Midbrain (tissue), 1 donor: ENCODE results near the gene ERP44.
"Not testable (repeated sequence)": the region's sequence is repeated elsewhere in the genome, so short reads cannot be mapped to it uniquely, and the experiment has no call there.

Source experiments
- DNase-seq: peaks from one replicate; lab custom pipeline; 2025; lab: John Stamatoyannopoulos, UW

Gene ERP44

GRCh38 chr9:100098887-100099721 is at the start of gene ERP44, which contains the start of gene INVS:
Gene ERP44 (minus strand): TSS chr9:100099000. CDS start chr9:100098840, 160 bp downstream.
Gene INVS (plus strand): TSS chr9:100099243. CDS start chr9:100104522, 5,279 bp downstream.
- peak; percentile 100 for DNase-seq

DNA sequence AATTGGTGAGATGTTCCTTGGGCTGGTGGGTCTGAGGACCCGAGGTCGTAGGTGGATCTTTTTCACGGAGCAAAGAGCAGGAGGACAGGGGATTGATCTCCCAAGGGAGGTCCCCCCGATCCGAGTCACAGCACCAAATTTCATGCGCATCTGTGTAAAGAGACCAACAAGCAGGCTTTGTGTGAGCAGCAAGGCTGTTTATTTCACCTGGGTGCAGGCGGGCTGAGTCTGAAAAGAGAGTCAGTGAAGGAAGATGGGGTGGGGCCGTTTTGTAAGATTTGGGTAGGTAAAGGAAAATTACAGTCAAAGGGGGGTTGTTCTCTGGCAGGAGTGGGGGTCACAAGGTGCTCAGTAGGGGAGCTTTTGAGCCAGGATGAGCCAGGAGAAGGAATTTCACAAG is 47.2 kb upstream of the ERP44 start:
- not testable (repeated sequence) for DNase-seq

DNA sequence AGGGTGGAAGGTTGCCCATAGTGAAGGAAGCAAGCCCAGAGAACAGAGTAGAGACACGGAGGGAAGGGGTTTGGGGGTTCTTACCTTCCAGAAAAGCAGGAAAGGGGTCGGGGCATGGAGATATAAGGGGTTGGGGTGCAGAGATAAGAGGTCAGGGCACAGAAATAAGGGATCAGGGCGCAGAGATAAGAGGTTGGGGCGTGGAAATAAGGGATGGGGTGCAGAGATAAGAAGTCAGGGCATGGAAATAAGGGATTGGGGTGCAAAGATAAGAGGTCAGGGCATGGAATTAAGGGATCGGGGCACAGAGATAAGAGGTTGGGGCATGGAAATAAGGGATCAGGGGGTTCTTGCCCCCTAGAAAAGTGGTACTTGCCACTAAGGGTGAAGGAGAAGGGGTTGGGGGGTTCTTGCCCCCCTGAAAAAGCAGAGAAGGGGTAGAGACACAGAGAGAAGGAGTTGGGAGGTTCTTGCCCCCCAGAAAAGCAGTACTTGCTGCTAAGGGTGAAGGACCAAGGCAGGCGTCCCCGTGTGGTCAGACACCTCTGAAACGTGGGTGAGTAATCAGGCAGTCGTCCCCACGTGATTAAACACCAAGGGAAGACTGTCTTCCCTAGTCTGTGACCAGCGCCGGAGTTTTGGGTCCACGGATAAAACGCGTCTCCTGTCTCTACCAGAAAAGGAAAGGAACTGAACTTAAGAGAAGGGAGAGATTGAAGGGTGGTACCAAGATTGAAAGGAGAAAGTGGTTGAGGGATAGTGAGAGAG is 46.6 kb upstream of the ERP44 start:
- not testable (repeated sequence) for DNase-seq

GRCh38 chr9:100141862-100142261 is 43.1 kb upstream of the ERP44 start:
- not testable (repeated sequence) for DNase-seq

- DNase-seq: not testable (repeated sequence)
These were observed 41.5 kb upstream of the ERP44 start for GRCh38 chr9:100140303-100140702.

DNA sequence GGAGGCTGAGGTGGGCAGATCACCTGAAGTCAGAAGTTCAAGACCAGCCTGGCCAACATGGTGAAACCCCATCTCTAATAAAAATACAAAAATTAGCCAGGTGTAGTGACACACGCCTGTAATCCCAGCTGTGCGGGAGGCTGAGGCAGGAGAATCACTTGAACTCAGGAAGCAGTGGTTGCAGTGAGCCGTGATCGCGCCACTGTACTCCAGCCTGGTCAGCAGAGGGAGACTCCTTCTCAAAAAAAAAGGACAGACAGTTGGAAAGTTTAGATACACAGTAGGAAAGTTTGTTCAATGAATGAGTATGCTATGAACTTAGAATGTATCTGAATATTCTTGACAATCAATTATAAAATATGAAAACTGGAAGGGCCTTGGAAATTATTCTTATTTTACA is 38.0 kb upstream of the ERP44 start:
- DNase-seq: not testable (repeated sequence)

- DNase-seq: no peak
These were observed 35.9 kb upstream of the ERP44 start for GRCh38 chr9:100134731-100135130.

- no peak for DNase-seq
These were observed 33.2 kb upstream of the ERP44 start for GRCh38 chr9:100131875-100132430.

DNA sequence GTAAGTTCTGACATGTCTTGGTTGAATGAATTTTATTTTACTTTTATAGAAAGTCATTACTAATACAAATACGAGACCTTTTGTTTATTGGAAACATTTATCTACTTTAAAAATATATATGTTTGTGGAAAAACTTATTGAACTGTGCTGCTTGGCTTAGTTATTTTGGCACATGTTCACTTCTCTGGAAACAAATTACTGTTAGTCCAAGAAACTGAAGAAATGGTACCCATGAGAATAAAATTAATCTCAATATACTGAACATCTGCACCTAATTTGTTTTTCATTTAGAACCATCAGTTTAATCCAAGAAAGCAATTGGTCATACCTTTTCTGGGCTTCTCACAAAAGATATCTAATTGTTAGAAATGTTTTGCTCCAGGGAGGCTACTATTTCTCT is 32.4 kb upstream of the ERP44 start:
- DNase-seq: no peak

GRCh38 chr9:100129772-100130171 is 31.0 kb upstream of the ERP44 start:
- DNase-seq: no peak

- no peak for DNase-seq
These were observed 27.6 kb upstream of the ERP44 start for GRCh38 chr9:100126423-100126822.

GRCh38 chr9:100125910-100126309 is 27.1 kb upstream of the ERP44 start:
- no peak for DNase-seq

GRCh38 chr9:100125236-100125635 is 26.4 kb upstream of the ERP44 start:
- no peak for DNase-seq

DNA sequence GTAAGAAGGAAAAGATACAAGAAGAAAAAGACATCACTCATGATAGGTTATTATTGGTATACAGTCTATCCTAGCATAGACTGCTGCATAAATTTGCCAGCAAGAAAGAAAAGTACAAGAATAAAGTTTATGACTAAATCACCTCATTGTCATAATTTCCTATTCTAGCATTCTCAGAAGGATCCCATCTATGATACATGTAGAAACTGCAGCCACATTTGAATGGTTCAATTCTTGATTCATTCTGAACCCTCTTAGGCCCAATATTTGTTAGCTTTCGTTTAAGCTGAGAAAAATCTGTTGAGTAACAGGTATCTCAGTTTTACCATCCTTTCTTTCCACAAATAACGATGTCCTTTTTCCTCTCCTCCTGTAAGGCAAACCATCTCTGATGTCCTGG is 21.5 kb upstream of the ERP44 start:
- no peak for DNase-seq

DNA sequence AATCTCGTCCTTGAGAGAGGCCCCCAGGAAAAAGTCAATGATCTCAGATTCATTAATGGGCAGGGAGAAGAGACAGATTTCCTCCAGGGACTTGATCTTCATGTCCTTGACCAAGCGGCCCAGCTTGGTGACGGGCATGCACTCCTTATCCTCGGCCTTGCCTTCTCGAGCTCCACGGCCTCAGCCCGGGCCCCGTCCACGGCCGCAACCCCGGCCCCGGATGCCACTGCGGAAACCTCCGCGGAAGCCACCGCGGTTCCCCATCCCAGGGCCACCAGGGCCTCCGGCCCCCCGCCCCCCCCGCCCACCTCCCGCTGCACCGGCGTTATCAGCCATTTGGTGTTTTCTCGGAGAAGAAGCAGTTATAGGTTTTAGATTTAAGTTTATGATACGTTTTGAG is 18.5 kb upstream of the ERP44 start:
- DNase-seq: no peak

DNA sequence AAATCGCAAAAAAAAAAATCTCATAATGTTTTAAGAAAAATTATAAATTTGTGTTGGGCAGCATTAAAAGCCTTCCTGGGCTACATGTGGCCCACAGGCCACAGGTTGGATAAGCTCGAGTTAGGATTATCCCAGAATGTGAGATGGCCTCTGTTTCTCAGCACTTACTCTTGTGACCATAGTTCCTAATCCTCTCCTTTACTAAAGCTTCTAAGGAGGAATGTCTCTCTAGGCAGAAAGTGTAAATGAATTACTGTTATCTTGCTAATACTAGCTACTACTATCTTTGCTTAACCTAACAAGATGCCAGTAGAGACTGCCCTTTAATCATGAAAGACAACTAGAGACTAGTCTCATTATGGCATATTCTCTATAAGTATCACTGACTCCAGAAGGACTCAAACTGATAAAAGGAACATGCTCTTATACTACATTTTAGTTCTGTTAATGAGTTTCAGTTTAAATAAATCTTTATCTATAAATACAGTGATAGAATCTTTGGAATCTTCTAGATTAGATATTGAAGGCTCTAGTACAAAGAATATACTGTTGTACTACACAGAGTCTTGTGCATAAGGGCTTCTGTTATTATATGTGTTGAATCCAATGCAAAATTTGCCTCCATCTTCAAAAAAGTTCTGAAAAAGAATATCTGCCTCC is 14.0 kb upstream of the ERP44 start:
- no peak for DNase-seq

- peak; percentile 79 for DNase-seq
These were observed 12.4 kb upstream of the ERP44 start for GRCh38 chr9:100111235-100111634.

DNA sequence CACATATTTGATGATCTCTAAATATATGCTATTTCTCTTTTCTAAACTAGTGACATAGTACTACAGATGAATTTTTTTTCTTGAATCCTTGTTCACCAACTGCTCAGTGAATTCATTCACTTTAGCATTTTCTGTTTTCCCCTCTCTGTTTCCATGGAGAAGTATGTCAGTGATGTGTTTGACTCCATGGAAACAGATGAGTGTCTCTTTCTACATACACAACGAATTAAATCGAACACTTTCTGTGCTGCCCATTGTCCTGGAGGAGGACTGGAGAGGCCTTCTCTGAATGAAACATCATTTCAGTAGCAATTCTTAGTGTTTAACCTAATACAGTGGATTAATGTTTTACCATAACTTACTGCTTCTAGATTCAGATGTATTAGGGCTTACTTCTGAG is 9.8 kb upstream of the ERP44 start:
- peak; percentile 1 for DNase-seq

DNA sequence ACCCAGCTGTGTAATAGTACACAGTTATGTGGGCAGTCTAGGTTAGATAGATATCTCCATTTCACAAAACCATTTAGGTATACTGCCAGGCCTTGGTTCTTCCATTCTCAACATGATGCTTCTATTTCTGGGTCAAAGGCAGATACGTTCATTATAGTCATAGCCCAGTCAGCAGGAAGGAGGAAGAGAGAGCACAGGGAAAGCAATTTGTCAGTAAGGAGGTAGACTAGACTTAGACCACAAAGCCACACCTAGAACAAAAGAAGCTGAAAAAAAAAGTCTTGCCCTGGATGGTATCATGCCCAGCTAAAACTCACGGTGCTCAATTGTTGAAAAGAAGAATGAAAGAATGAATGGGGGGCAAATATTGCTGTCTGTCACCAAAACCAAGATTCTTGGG is 7.8 kb upstream of the ERP44 start:
- DNase-seq: no peak

GRCh38 chr9:100105861-100106260 is 7.1 kb upstream of the ERP44 start:
- DNase-seq: no peak

DNA sequence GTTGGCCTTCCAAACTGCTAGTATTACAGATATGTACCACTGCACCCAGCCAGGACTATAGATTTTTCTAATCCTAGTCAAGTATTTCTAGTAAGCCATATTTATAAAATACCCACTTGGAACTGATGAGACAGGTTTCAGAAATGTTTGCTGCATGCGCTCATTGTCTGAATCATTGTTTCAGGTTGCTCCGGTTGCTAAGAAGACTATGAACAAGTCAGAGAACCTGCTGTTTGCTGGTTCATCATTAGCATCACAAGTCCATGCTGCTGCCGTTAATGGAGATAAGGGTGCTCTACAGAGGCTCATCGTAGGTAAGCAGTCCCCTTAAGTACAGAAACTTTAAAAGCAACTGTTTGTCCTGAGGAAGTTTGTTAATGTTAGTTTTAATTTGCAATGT is 5.5 kb upstream of the ERP44 start:
- no peak for DNase-seq

DNA sequence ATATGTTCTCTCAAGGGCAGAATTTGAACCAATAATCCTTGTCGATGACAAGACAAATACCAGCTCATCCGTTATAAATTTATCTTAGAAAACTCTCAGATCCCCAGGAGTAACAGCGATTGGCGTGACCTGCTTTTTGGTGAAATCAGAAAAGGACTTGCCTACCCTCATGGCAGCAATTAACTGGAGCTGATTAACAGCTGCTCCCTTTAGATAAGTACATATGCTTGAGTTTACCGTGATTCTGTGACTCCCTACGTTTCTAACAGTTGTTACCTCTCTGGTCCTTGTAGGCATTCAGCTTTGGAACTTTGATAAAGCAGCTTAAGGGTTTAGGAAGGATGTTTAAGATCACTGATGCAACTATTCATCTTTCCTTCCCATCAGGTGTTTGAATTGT is 2.8 kb upstream of the ERP44 start:
- no peak for DNase-seq
